Measurements from ENCODE around the gene RDH14.

DNA sequence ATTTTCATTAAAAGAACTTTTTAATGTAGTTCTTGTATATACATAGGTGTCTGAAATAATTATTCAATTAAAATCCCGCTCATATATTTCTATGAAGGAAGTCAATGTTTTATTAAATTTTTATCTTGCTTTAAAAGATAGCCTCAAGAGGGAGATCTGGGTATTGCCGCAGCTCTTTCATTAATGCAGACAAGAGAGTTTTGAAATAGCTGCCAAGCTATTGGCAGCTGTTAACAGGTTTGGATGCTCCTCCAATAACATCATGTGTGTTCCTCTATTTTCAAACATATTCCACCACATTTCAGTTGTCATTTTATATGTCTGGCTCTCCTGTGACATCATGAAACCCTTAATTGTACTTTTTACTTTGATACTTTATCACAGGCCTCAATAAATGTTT, 41.8 kb upstream of the RDH14 start:
- TF ChIP-seq, protein P1, sequence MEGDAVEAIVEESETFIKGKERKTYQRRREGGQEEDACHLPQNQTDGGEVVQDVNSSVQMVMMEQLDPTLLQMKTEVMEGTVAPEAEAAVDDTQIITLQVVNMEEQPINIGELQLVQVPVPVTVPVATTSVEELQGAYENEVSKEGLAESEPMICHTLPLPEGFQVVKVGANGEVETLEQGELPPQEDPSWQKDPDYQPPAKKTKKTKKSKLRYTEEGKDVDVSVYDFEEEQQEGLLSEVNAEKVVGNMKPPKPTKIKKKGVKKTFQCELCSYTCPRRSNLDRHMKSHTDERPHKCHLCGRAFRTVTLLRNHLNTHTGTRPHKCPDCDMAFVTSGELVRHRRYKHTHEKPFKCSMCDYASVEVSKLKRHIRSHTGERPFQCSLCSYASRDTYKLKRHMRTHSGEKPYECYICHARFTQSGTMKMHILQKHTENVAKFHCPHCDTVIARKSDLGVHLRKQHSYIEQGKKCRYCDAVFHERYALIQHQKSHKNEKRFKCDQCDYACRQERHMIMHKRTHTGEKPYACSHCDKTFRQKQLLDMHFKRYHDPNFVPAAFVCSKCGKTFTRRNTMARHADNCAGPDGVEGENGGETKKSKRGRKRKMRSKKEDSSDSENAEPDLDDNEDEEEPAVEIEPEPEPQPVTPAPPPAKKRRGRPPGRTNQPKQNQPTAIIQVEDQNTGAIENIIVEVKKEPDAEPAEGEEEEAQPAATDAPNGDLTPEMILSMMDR (conservative IDR thresholded peaks at IDR 0.05; ENCODE audit: low read depth, low read length): no peak; the same call in 1 of the 2 replicates
- no peak for TF ChIP-seq EZH2 (IDR thresholded peaks at IDR 0.05; ENCODE audit: borderline replicate concordance, low read depth, low read length, poor library complexity, severe bottlenecking)
